ENCODE measurements around the gene LDLRAD2.
"Not testable (repeated sequence)": the region's sequence is repeated elsewhere in the genome, so short reads cannot be mapped to it uniquely, and the experiment has no call there.

Gene LDLRAD2

GRCh38 chr1:21820597-21821232, 8.7 kb downstream of the LDLRAD2 start:
- in situ Hi-C loops (cut with HindIII; ENCODE audit: low pct_ligation_motif_present, low pct_unique_long_range_greater_than_20kb, low sequenced_read_pairs), result no loop called here
- no peak for DNase-seq

GRCh38 chr1:21821385-21822019, 9.4 kb downstream of the LDLRAD2 start:
- no peak for DNase-seq
- in situ Hi-C loops (cut with HindIII; ENCODE audit: low pct_ligation_motif_present, low pct_unique_long_range_greater_than_20kb, low sequenced_read_pairs), result no loop called here

GRCh38 chr1:21822349-21822748, 10.3 kb downstream of the LDLRAD2 start:
- in situ Hi-C loops (cut with HindIII; ENCODE audit: low pct_ligation_motif_present, low pct_unique_long_range_greater_than_20kb, low sequenced_read_pairs), result no loop called here

GRCh38 chr1:21823206-21823979, 11.3 kb downstream of the LDLRAD2 start:
- in situ Hi-C loops (cut with HindIII; ENCODE audit: low pct_ligation_motif_present, low pct_unique_long_range_greater_than_20kb, low sequenced_read_pairs), result no loop called here

More at GRCh38 chr1:21822349-21822748, 10.3 kb downstream of the LDLRAD2 start:
- no peak for DNase-seq

GRCh38 chr1:21823980-21824702, 12.1 kb downstream of the LDLRAD2 start:
- in situ Hi-C loops (cut with HindIII; ENCODE audit: low pct_ligation_motif_present, low pct_unique_long_range_greater_than_20kb, low sequenced_read_pairs), result no loop called here
- DNase-seq, result no peak

More at GRCh38 chr1:21823206-21823979, 11.3 kb downstream of the LDLRAD2 start:
- no peak for DNase-seq

- in situ Hi-C loops (cut with HindIII; ENCODE audit: low pct_ligation_motif_present, low pct_unique_long_range_greater_than_20kb, low sequenced_read_pairs), result no loop called here
- DNase-seq, result no peak
Observed at GRCh38 chr1:21824926-21825325, 12.9 kb downstream of the LDLRAD2 start.

GRCh38 chr1:21825393-21825792, 13.3 kb downstream of the LDLRAD2 start:
- in situ Hi-C loops (cut with HindIII; ENCODE audit: low pct_ligation_motif_present, low pct_unique_long_range_greater_than_20kb, low sequenced_read_pairs), result no loop called here
- no peak for DNase-seq

- in situ Hi-C loops (cut with HindIII; ENCODE audit: low pct_ligation_motif_present, low pct_unique_long_range_greater_than_20kb, low sequenced_read_pairs); DNase-seq: not testable (repeated sequence)
Observed at GRCh38 chr1:21826694-21827093, 14.6 kb downstream of the LDLRAD2 start.

- in situ Hi-C loops (cut with HindIII; ENCODE audit: low pct_ligation_motif_present, low pct_unique_long_range_greater_than_20kb, low sequenced_read_pairs), result no loop called here
- DNase-seq, result no peak
Observed at GRCh38 chr1:21827141-21827679, 15.1 kb downstream of the LDLRAD2 start.

GRCh38 chr1:21828075-21828474, 16.0 kb downstream of the LDLRAD2 start:
- in situ Hi-C loops (cut with HindIII; ENCODE audit: low pct_ligation_motif_present, low pct_unique_long_range_greater_than_20kb, low sequenced_read_pairs), result no loop called here
- DNase-seq, result no peak

GRCh38 chr1:21828506-21829210, 16.6 kb downstream of the LDLRAD2 start:
- no peak for DNase-seq
- in situ Hi-C loops (cut with HindIII; ENCODE audit: low pct_ligation_motif_present, low pct_unique_long_range_greater_than_20kb, low sequenced_read_pairs), result no loop called here

GRCh38 chr1:21829294-21829693, 17.2 kb downstream of the LDLRAD2 start:
- no peak for DNase-seq
- in situ Hi-C loops (cut with HindIII; ENCODE audit: low pct_ligation_motif_present, low pct_unique_long_range_greater_than_20kb, low sequenced_read_pairs), result no loop called here

- no peak for DNase-seq
- in situ Hi-C loops (cut with HindIII; ENCODE audit: low pct_ligation_motif_present, low pct_unique_long_range_greater_than_20kb, low sequenced_read_pairs), result no loop called here
Observed at GRCh38 chr1:21830792-21831453, 18.9 kb downstream of the LDLRAD2 start.

- DNase-seq, result no peak
- in situ Hi-C loops (cut with HindIII; ENCODE audit: low pct_ligation_motif_present, low pct_unique_long_range_greater_than_20kb, low sequenced_read_pairs), result no loop called here
Observed at GRCh38 chr1:21831454-21831970, 19.4 kb downstream of the LDLRAD2 start.

GRCh38 chr1:21833392-21833976, 21.4 kb downstream of the LDLRAD2 start:
- DNase-seq, result no peak
- in situ Hi-C loops (cut with HindIII; ENCODE audit: low pct_ligation_motif_present, low pct_unique_long_range_greater_than_20kb, low sequenced_read_pairs), result no loop called here

- in situ Hi-C loops (cut with HindIII; ENCODE audit: low pct_ligation_motif_present, low pct_unique_long_range_greater_than_20kb, low sequenced_read_pairs), result no loop called here
- DNase-seq, result no peak
Observed at GRCh38 chr1:21834094-21834493, 22.0 kb downstream of the LDLRAD2 start.

- in situ Hi-C loops (cut with HindIII; ENCODE audit: low pct_ligation_motif_present, low pct_unique_long_range_greater_than_20kb, low sequenced_read_pairs), result no loop called here
- DNase-seq, result no peak
Observed at GRCh38 chr1:21834666-21835065, 22.6 kb downstream of the LDLRAD2 start.

Data from ACHN (cell line).